Gastroesophageal sphincter (tissue), 3 donors: ENCODE measurements around the gene CTNND2.

ENCODE experiments used
- EP300 ChIP-seq: sonication (generic); formaldehyde crosslinking; IDR thresholded peaks from one replicate; pipeline ENCODE4 v1.6.1; 2017; ENCODE audit warnings: antibody characterized with exemption, mild to moderate bottlenecking
- POLR2A ChIP-seq, 2 donors: fragments of 450-650 bp; IDR thresholded peaks; one replicate each; pipeline ENCODE4 v1.6.1; 2017; ENCODE audit warnings: antibody characterized with exemption in 2 of 2, mild to moderate bottlenecking in 2 of 2, moderate library complexity in 1 of 2
- POLR2AphosphoS5 ChIP-seq: sonication (generic); formaldehyde crosslinking; IDR thresholded peaks from one replicate; pipeline ENCODE4 v1.6.1; 2017; ENCODE audit warnings: antibody characterized with exemption
- TF ChIP-seq, protein P1 (sequence below), 4 experiments: fragments of 200-600 bp in 2 of 4; fragments of 450-650 bp in 2 of 4; sonication (generic) in 1 of 4; IDR thresholded peaks; one replicate each; pipeline ENCODE4 v1.5.1; 2017 to 2019; ENCODE audit warnings: antibody characterized with exemption in 4 of 4, mild to moderate bottlenecking in 2 of 4, moderate library complexity in 2 of 4

DNA sequence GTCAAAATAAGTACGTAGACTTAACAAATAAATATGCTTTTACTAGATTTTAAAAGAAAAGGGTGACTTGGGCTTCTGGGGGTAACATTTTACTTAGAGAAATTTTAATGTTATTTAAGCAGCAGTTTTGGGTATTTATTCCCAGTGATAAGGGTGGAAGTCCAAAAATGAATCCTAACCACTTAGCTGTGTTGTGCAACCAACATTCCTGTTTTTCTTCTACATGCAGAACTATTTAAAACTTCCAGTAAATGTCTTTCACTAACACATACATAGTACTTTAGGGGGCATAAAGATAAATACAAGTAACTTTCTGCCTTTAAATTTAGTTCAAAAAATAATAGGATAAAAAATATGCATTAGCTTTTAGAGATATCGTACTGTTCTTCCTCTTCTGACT lies 436.7 kb downstream of the CTNND2 start:
- TF ChIP-seq, protein P1, sequence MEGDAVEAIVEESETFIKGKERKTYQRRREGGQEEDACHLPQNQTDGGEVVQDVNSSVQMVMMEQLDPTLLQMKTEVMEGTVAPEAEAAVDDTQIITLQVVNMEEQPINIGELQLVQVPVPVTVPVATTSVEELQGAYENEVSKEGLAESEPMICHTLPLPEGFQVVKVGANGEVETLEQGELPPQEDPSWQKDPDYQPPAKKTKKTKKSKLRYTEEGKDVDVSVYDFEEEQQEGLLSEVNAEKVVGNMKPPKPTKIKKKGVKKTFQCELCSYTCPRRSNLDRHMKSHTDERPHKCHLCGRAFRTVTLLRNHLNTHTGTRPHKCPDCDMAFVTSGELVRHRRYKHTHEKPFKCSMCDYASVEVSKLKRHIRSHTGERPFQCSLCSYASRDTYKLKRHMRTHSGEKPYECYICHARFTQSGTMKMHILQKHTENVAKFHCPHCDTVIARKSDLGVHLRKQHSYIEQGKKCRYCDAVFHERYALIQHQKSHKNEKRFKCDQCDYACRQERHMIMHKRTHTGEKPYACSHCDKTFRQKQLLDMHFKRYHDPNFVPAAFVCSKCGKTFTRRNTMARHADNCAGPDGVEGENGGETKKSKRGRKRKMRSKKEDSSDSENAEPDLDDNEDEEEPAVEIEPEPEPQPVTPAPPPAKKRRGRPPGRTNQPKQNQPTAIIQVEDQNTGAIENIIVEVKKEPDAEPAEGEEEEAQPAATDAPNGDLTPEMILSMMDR (IDR thresholded peaks at IDR 0.05), result no peak
- TF ChIP-seq POLR2A (IDR thresholded peaks at IDR 0.05) (no peak), POLR2AphosphoS5 (no peak), EP300 (no peak)
